Measurements from ENCODE around the gene CNOT4. TPM values are rescaled to one million over a fixed set of nuclear protein-coding genes. Genes with fewer than 3 reads are reported as not detected.

Gene CNOT4
- total and polyA plus RNA-seq, 2 of the 8 experiments (the other 6 are each of a cell fraction or from before 2014, with no cell fraction given): 10.9 to 25.8 TPM

DNA sequence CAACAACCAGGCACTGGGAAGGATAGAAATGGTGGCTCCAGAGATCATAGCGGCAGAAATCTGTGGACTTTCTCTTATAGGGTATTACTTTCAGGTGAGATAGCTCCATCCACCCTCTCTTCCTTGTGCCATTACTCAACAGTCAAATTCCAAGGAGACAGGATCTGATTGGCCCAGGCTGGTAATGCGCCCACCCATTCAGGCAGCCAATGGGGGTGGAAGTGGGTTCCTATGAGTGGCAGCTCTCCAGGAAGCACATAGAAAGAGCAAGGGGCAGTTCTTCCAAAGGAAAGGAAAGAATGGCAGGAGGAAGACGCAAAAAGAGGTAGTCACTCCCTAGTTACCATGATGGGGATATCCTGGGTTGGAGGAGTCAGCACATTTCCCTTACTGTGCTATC is 181.8 kb downstream of the CNOT4 start:
- Histone ChIP-seq H2BK12ac (ENCODE audit: low read depth, low read length) (no peak overlapping the region), H4K20me1 (replicated peaks in 1 of 2; ENCODE audit: control insufficient read depth in 1 of 2, insufficient read depth in 2 of 2, low read length in 2 of 2) (no peaks in the 10 kb centered on the region), H3K27ac (ENCODE audit: low read depth, low read length) (no peak overlapping the region), H4K8ac (ENCODE audit: extremely low read depth, insufficient read depth, low read length) (no peak overlapping the region), H3K27me3 (replicated peaks in 1 of 4; ENCODE audit: control insufficient read depth in 3 of 4, extremely low read depth in 1 of 4, insufficient read depth in 3 of 4, low read length in 3 of 4) (no peaks in the 10 kb centered on the region), H3K9me3 (ENCODE audit: insufficient read depth in 2 of 2, low read depth in 1 of 2, low read length in 1 of 2) (peaks cover 0 to 2% of the 10 kb centered on the region in 2 experiments; a peak in 1 of 4 replicates), H4K91ac (replicated peaks; ENCODE audit: insufficient read length, low read length) (no peak overlapping the region), H3K9ac (replicated peaks in 1 of 4; ENCODE audit: extremely low read depth in 1 of 4, low read depth in 3 of 4, low read length in 3 of 4) (no peak overlapping the region), H3K4ac (replicated peaks; ENCODE audit: insufficient read length, low read depth, low read length) (no peak overlapping the region), H3K4me3 (ENCODE audit: extremely low read depth in 1 of 4, insufficient read depth in 2 of 4, low read depth in 3 of 4, low read length in 4 of 4) (no peak overlapping the region), H3K79me2 (ENCODE audit: control insufficient read depth in 1 of 2, insufficient read depth in 2 of 2, low read length in 2 of 2) (no peaks in the 10 kb centered on the region), H2AFZ (ENCODE audit: low read length) (0 out of 2 replicates have a peak overlapping the region, but pooled peaks have one; percentile 27), H3K23me2 (ENCODE audit: low read depth, low read length) (no peaks in the 10 kb centered on the region), H3K36me3 (ENCODE audit: control insufficient read depth in 2 of 4, insufficient read depth in 4 of 4, low read length in 3 of 4) (no peaks in the 10 kb centered on the region; a peak in 1 of 8 replicates), H3K18ac (ENCODE audit: extremely low read depth, low read length) (no peak overlapping the region), H3K56ac (replicated peaks; ENCODE audit: insufficient read length, low read depth, low read length) (no peak overlapping the region), H2AK5ac (ENCODE audit: low read depth, low read length) (no peak overlapping the region), H2BK120ac (replicated peaks; ENCODE audit: low read depth, low read length) (no peak overlapping the region), H4K5ac (ENCODE audit: insufficient read length, low read depth, low read length) (no peak overlapping the region), H3K4me1 (replicated peaks in 1 of 4; ENCODE audit: control insufficient read depth in 3 of 4, insufficient read depth in 4 of 4, low read length in 3 of 4) (no peaks in the 10 kb centered on the region), H3K4me2 (ENCODE audit: insufficient read depth in 1 of 2, low read depth in 2 of 2, low read length in 2 of 2) (no peak overlapping the region), H2BK5ac (ENCODE audit: low read depth, low read length) (no peak overlapping the region), H2BK15ac (ENCODE audit: low read length) (no peak overlapping the region), H2BK20ac (ENCODE audit: low read length) (no peak overlapping the region), H3K79me1 (ENCODE audit: low read depth, low read length) (no peaks in the 10 kb centered on the region), H3K23ac (ENCODE audit: insufficient read length) (no peak overlapping the region), H3K14ac (ENCODE audit: insufficient read length) (no peak overlapping the region)
- FAIRE-seq (no peak), DNase-seq (ENCODE audit: low read depth in 1 of 2, low spot score in 2 of 2) (no peak)
- ChIA-PET POLR2A (ENCODE audit: partially characterized antibody) (no interaction called here), CTCF (ENCODE audit: partially characterized antibody) (interaction anchor here (1.2 to 6.7 kb wide), 3 partner anchors 14 to 53 kb away, joined by 3 to 49 read pairs (median 17); no protein-coding TSS in a partner anchor)
- WGBS, 2 experiments (ENCODE audit: extremely low coverage in 1 of 2, insufficient coverage in 1 of 2, insufficient read length in 1 of 2, insufficient replicate concordance in 2 of 2, low coverage in 1 of 2, low lambda C conversion rate in 2 of 2, missing lambda C conversion rate in 1 of 2): 77% methylated on average over 3 of the region's 3 CpGs; no CpG with 5 or more reads in 1 of the 2 experiments
- TF ChIP-seq RFX5 (IDR thresholded peaks at IDR 0.05; ENCODE audit: borderline replicate concordance, low read depth, low read length) (no peak), TCF12 (IDR thresholded peaks at IDR 0.05; ENCODE audit: low read depth, low read length) (no peak), KDM5A (IDR thresholded peaks at IDR 0.05; ENCODE audit: low read length) (no peak), SUZ12 (IDR thresholded peaks at IDR 0.05; ENCODE audit: low read length) (no peak), SP4 (IDR thresholded peaks at IDR 0.05; ENCODE audit: low read length) (no peak), SAP30 (IDR thresholded peaks at IDR 0.05; ENCODE audit: insufficient read depth, insufficient replicate concordance, low read length) (no peak), CEBPB (IDR thresholded peaks at IDR 0.05; ENCODE audit: low read depth, low read length) (no peak), JUND (IDR thresholded peaks at IDR 0.05; ENCODE audit: low read length) (no peak)
- TF ChIP-seq, protein P1, sequence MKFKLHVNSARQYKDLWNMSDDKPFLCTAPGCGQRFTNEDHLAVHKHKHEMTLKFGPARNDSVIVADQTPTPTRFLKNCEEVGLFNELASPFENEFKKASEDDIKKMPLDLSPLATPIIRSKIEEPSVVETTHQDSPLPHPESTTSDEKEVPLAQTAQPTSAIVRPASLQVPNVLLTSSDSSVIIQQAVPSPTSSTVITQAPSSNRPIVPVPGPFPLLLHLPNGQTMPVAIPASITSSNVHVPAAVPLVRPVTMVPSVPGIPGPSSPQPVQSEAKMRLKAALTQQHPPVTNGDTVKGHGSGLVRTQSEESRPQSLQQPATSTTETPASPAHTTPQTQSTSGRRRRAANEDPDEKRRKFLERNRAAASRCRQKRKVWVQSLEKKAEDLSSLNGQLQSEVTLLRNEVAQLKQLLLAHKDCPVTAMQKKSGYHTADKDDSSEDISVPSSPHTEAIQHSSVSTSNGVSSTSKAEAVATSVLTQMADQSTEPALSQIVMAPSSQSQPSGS (IDR thresholded peaks at IDR 0.05; ENCODE audit: low read length): no peak
- TF ChIP-seq, protein P2, sequence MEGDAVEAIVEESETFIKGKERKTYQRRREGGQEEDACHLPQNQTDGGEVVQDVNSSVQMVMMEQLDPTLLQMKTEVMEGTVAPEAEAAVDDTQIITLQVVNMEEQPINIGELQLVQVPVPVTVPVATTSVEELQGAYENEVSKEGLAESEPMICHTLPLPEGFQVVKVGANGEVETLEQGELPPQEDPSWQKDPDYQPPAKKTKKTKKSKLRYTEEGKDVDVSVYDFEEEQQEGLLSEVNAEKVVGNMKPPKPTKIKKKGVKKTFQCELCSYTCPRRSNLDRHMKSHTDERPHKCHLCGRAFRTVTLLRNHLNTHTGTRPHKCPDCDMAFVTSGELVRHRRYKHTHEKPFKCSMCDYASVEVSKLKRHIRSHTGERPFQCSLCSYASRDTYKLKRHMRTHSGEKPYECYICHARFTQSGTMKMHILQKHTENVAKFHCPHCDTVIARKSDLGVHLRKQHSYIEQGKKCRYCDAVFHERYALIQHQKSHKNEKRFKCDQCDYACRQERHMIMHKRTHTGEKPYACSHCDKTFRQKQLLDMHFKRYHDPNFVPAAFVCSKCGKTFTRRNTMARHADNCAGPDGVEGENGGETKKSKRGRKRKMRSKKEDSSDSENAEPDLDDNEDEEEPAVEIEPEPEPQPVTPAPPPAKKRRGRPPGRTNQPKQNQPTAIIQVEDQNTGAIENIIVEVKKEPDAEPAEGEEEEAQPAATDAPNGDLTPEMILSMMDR (IDR thresholded peaks at IDR 0.05; ENCODE audit: control extremely low read depth in 1 of 3, insufficient read depth in 1 of 3, low read depth in 1 of 3, low read length in 3 of 3): no peak
